Activated naive CD8-positive, alpha-beta T cell treated with anti-CD3 and anti-CD28 coated beads for 36 hours (primary cell): ENCODE measurements around the gene MYBBP1A. TPM values are rescaled to one million over a fixed set of nuclear protein-coding genes. Genes with fewer than 3 reads are reported as not detected.

Experiments used
- DNase-seq: peaks from one replicate; pipeline ENCODE4 v3.0.0; 2021
- H3K27ac Mint-ChIP-seq: one replicate; pipeline ENCODE4 v1.8.0; 2022; ENCODE audit warnings: mild to moderate bottlenecking, moderate library complexity, mixed read lengths
- H3K27me3 Mint-ChIP-seq: one replicate; pipeline ENCODE4 v1.8.0; 2022; ENCODE audit warnings: mild to moderate bottlenecking, mixed read lengths
- H3K36me3 Mint-ChIP-seq: one replicate; pipeline ENCODE4 v1.8.0; 2021; ENCODE audit warnings: mild to moderate bottlenecking, mixed read lengths
- H3K4me1 Mint-ChIP-seq: one replicate; pipeline ENCODE4 v1.8.0; 2021; ENCODE audit warnings: mixed read lengths
- H3K4me3 Mint-ChIP-seq: one replicate; pipeline ENCODE4 v1.8.0; 2022; ENCODE audit warnings: mild to moderate bottlenecking, moderate library complexity, mixed read lengths
- H3K9me3 Mint-ChIP-seq: one replicate; pipeline ENCODE4 v1.8.0; 2022; ENCODE audit warnings: mixed read lengths
- total RNA-seq, 2 experiments: library from RNA; stranded (reverse); gene quantifications; one replicate each; pipeline ENCODE4 v1.2.3, GENCODE V29; 2021

The MYBBP1A gene
- total RNA-seq, 2 experiments from 2014 or later, result 174 to 176 TPM

- no peak for DNase-seq
- Mint-ChIP-seq H3K4me3 (no peak overlapping the region), H3K36me3 (no peaks in the 10 kb centered on the region), H3K27me3 (no peaks in the 10 kb centered on the region), H3K9me3 (no peaks in the 10 kb centered on the region), H3K4me1 (peaks cover 26% of the 10 kb centered on the region), H3K27ac (peak overlapping the region; percentile 25)
These were observed 7.1 kb upstream of the MYBBP1A start for GRCh38 chr17:4562015-4562969.

GRCh38 chr17:4560837-4561256, 5.7 kb upstream of the MYBBP1A start:
- no peak for DNase-seq
- Mint-ChIP-seq H3K4me3 (no peak overlapping the region), H3K27ac (no peak overlapping the region), H3K4me1 (peaks cover 33% of the 10 kb centered on the region), H3K36me3 (no peaks in the 10 kb centered on the region), H3K9me3 (no peaks in the 10 kb centered on the region), H3K27me3 (no peaks in the 10 kb centered on the region)

GRCh38 chr17:4560421-4560820, 5.2 kb upstream of the MYBBP1A start, which contains the start of gene GGT6:
Gene GGT6, minus strand, starts transcription at chr17:4560577. Its CDS starts 56 bp downstream, at chr17:4560521.
- H3K27me3 Mint-ChIP-seq, result no peaks in the 10 kb centered on the region
- H3K4me3 Mint-ChIP-seq, result no peak within 1 kb of the TSS
- H3K4me1 Mint-ChIP-seq, result peaks cover 32% of the 10 kb centered on the region
- no peak for DNase-seq
- no peaks in the 10 kb centered on the region for H3K9me3 Mint-ChIP-seq
- H3K36me3 Mint-ChIP-seq, result no peaks in the 10 kb centered on the region
- no peak within 1 kb of the TSS for H3K27ac Mint-ChIP-seq

GRCh38 chr17:4559966-4560365, 4.8 kb upstream of the MYBBP1A start:
- no peaks in the 10 kb centered on the region for H3K9me3 Mint-ChIP-seq
- no peak for DNase-seq
- no peak overlapping the region for H3K4me3 Mint-ChIP-seq
- no peak overlapping the region for H3K27ac Mint-ChIP-seq
- H3K4me1 Mint-ChIP-seq, result peaks cover 31% of the 10 kb centered on the region
- peaks cover 3% of the 10 kb centered on the region for H3K36me3 Mint-ChIP-seq
- H3K27me3 Mint-ChIP-seq, result no peaks in the 10 kb centered on the region

GRCh38 chr17:4559139-4559791, 4.1 kb upstream of the MYBBP1A start:
- H3K9me3 Mint-ChIP-seq, result no peaks in the 10 kb centered on the region
- DNase-seq, result no peak
- peaks cover 31% of the 10 kb centered on the region for H3K4me1 Mint-ChIP-seq
- H3K36me3 Mint-ChIP-seq, result peaks cover 10% of the 10 kb centered on the region
- H3K27me3 Mint-ChIP-seq, result no peaks in the 10 kb centered on the region
- H3K27ac Mint-ChIP-seq, result no peak overlapping the region
- H3K4me3 Mint-ChIP-seq, result no peak overlapping the region

- Mint-ChIP-seq H3K27ac (no peak overlapping the region), H3K9me3 (no peaks in the 10 kb centered on the region), H3K27me3 (no peaks in the 10 kb centered on the region)
These were observed 3.3 kb upstream of the MYBBP1A start for GRCh38 chr17:4558347-4558971.

GRCh38 chr17:4557626-4558346, 2.6 kb upstream of the MYBBP1A start:
- Mint-ChIP-seq H3K4me1 (peaks cover 29% of the 10 kb centered on the region), H3K27ac (no peak overlapping the region), H3K9me3 (no peaks in the 10 kb centered on the region), H3K4me3 (no peak overlapping the region), H3K27me3 (no peaks in the 10 kb centered on the region), H3K36me3 (peaks cover 17% of the 10 kb centered on the region)
- no peak for DNase-seq

More at GRCh38 chr17:4558347-4558971, 3.3 kb upstream of the MYBBP1A start:
- DNase-seq, result no peak
- Mint-ChIP-seq H3K4me3 (no peak overlapping the region), H3K36me3 (peaks cover 17% of the 10 kb centered on the region), H3K4me1 (peaks cover 36% of the 10 kb centered on the region)

GRCh38 chr17:4556996-4557395, 1.8 kb upstream of the MYBBP1A start:
- Mint-ChIP-seq H3K9me3 (no peaks in the 10 kb centered on the region), H3K27me3 (no peaks in the 10 kb centered on the region), H3K4me1 (peaks cover 21% of the 10 kb centered on the region), H3K36me3 (peaks cover 18% of the 10 kb centered on the region), H3K27ac (no peak overlapping the region), H3K4me3 (no peak overlapping the region)
- no peak for DNase-seq

GRCh38 chr17:4555873-4556759, 932 bp upstream of the MYBBP1A start:
- Mint-ChIP-seq H3K27me3 (no peaks in the 10 kb centered on the region), H3K27ac (peak overlapping the region; percentile 93), H3K4me1 (peaks cover 17% of the 10 kb centered on the region)

GRCh38 chr17:4554441-4554996, 665 bp downstream of the MYBBP1A start:
- Mint-ChIP-seq H3K36me3 (peaks cover 32% of the 10 kb centered on the region), H3K27me3 (no peaks in the 10 kb centered on the region), H3K9me3 (no peaks in the 10 kb centered on the region), H3K27ac (peak overlapping the region; percentile 93), H3K4me3 (peak overlapping the region; percentile 97), H3K4me1 (peaks cover 20% of the 10 kb centered on the region)
- DNase-seq, result no peak

More at GRCh38 chr17:4555873-4556759, 932 bp upstream of the MYBBP1A start:
- Mint-ChIP-seq H3K4me3 (peak overlapping the region; percentile 97), H3K36me3 (peaks cover 27% of the 10 kb centered on the region), H3K9me3 (no peaks in the 10 kb centered on the region)
- DNase-seq, result no peak

- DNase-seq, result no peak
- no peaks in the 10 kb centered on the region for H3K9me3 Mint-ChIP-seq
- H3K4me3 Mint-ChIP-seq, result peak overlapping the region; percentile 97
- peaks cover 33% of the 10 kb centered on the region for H3K36me3 Mint-ChIP-seq
- H3K27me3 Mint-ChIP-seq, result no peaks in the 10 kb centered on the region
- peak overlapping the region; percentile 48 for H3K27ac Mint-ChIP-seq
- peaks cover 20% of the 10 kb centered on the region for H3K4me1 Mint-ChIP-seq
These were observed 1.5 kb downstream of the MYBBP1A start for GRCh38 chr17:4553669-4554068.

GRCh38 chr17:4551796-4552525, 3.2 kb downstream of the MYBBP1A start:
- no peaks in the 10 kb centered on the region for H3K9me3 Mint-ChIP-seq
- H3K4me1 Mint-ChIP-seq, result peaks cover 20% of the 10 kb centered on the region
- H3K27ac Mint-ChIP-seq, result no peak overlapping the region
- no peaks in the 10 kb centered on the region for H3K27me3 Mint-ChIP-seq
- no peak overlapping the region for H3K4me3 Mint-ChIP-seq
- DNase-seq, result no peak
- H3K36me3 Mint-ChIP-seq, result peaks cover 33% of the 10 kb centered on the region

- no peak overlapping the region for H3K27ac Mint-ChIP-seq
- no peaks in the 10 kb centered on the region for H3K27me3 Mint-ChIP-seq
- no peak for DNase-seq
- no peaks in the 10 kb centered on the region for H3K9me3 Mint-ChIP-seq
- peaks cover 14% of the 10 kb centered on the region for H3K4me1 Mint-ChIP-seq
- H3K36me3 Mint-ChIP-seq, result peaks cover 36% of the 10 kb centered on the region
- no peak overlapping the region for H3K4me3 Mint-ChIP-seq
These were observed 4.0 kb downstream of the MYBBP1A start for GRCh38 chr17:4551141-4551540.
